GM21360 (cell line): ENCODE measurements around the gene CDKAL1.
A peak's percentile ranks its signal among the peaks of the same experiment; 100 is the strongest.
"Not testable (repeated sequence)": the region's sequence is repeated elsewhere in the genome, so short reads cannot be mapped to it uniquely, and the experiment has no call there.

ENCODE experiments used
- ATAC-seq: cut with Tn5 transposase; IDR thresholded peaks from one replicate; pipeline ENCODE4 v1.9.1; 2021; ENCODE audit warnings: mild to moderate bottlenecking, moderate library complexity; ENCODE audit not compliant: unreplicated experiment

Gene CDKAL1

DNA sequence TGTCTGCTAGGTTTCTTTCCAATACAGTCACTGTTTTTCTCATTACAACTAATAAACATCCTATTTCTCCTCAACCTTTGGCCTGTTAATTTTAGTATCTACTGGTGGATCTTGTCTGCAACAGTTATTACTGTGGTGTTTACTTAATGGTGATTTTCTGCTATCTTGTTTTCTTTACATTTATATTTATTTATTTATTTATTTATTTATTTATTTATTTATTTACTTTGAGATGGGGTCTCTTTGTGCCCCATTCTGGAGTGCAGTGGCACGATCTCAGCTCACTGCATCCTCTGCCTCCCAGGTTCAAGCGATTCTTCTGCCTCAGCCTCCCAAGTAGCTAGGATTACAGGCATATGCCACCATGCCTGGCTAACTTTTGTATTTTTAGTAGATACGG lies 15.1 kb downstream of the CDKAL1 start:
- ATAC-seq: not testable (repeated sequence)

DNA sequence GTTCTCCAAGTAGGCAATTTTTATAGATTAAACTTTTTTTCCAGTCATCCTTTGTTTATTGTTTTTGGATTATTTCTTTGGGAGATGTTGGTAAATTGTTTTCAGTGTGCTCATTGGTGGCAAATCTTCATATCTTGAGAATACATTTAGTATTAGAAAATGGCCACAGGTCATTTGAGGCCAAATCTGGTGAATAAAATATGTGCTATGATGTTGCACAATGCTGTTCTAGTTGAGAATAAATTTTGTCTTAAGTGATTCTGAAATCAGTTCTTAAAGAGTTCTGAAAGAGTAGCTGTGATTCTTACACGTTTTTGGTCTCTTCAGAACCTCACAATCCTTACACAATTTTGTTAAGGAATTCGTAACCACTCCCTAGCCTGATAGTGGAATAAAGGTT lies 20.1 kb downstream of the CDKAL1 start:
- no peak for ATAC-seq

GRCh38 chr6:20554817-20555216 lies 20.6 kb downstream of the CDKAL1 start:
- no peak for ATAC-seq

GRCh38 chr6:20559924-20560551 lies 25.8 kb downstream of the CDKAL1 start:
- ATAC-seq: no peak

DNA sequence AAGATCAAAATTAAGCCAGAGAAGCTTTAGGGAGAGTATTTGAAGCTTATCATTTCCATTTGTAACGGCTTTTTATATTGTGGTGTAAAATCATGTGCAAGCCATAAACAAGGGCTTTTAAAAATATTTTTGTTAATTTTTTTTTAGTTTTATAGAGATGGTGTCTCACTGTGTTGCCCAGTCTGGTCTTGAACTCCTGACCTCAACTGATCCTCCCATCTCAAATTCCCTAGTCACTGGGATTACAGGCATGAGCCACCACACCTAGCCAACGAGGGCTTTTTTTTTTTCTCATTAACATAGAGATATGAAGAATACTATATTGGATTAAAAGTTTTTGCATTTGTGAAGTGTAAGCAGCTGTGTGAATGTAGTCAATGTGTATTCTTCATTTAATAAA lies 29.1 kb downstream of the CDKAL1 start:
- no peak for ATAC-seq

GRCh38 chr6:20564269-20564668 lies 30.0 kb downstream of the CDKAL1 start:
- no peak for ATAC-seq

GRCh38 chr6:20564777-20565176 lies 30.5 kb downstream of the CDKAL1 start:
- ATAC-seq: peak; percentile 63

GRCh38 chr6:20565342-20565741 lies 31.1 kb downstream of the CDKAL1 start:
- no peak for ATAC-seq

GRCh38 chr6:20566109-20566508 lies 31.9 kb downstream of the CDKAL1 start:
- ATAC-seq: no peak

- no peak for ATAC-seq
Observed at GRCh38 chr6:20569000-20569610, 34.8 kb downstream of the CDKAL1 start.

DNA sequence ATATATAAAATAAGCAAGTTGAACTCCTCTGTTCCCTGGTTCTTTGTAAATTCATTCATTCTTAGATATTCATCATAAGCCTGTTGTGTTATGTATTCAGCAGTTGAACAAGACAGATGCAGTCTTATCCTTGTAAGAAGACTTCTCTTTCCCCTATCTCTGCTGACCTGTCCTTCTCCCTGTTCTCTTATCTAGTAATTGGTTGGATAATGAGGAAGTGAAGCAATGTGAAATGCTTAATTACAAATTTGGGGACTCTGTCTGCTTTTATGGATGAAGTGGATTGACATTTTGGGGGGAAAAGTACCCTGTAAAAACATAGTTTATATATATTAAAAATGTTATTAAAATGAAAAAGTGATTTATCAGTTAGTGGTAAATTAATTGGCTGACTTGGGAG lies 37.0 kb downstream of the CDKAL1 start:
- ATAC-seq: no peak

- no peak for ATAC-seq
Observed at GRCh38 chr6:20572288-20572687, 38.0 kb downstream of the CDKAL1 start.

DNA sequence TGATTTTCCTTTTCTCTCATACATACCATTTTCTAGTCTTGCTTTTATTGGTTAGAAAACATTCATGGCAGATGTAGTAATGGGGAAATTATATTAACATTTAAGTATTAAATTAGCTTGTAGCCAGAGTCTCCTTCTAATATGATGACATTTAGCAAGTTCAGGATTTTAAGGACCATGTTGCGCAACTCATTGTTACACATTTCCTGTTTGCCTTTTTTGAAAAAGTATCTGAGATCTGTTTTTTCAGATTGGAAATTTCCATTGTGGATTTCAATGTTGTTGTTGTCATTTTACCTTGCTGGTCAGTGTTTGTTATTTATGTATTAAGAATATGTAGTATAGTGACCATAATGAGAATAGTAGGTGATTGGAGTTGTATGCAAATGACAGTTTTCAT lies 38.7 kb downstream of the CDKAL1 start:
- no peak for ATAC-seq

- no peak for ATAC-seq
Observed at GRCh38 chr6:20574355-20574754, 40.1 kb downstream of the CDKAL1 start.

DNA sequence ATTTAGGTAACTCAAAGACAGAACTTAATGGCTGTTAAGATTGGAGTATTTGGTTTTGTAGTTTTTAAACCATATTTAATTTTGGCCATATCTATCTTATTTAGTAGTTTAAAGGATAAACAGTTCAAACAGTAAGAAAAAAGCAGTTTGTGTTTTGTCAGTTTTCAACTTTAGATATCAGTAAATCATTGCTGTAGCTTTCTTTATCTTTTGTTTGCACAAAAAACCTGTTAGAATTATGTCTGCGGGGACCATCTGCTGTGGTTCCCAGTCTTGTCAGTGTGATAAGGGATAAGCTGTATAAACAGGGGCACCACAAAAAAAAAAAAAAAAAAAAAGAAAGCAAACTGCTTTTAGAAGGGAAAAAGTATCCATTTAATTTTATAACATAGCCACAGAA lies 40.9 kb downstream of the CDKAL1 start:
- no peak for ATAC-seq

DNA sequence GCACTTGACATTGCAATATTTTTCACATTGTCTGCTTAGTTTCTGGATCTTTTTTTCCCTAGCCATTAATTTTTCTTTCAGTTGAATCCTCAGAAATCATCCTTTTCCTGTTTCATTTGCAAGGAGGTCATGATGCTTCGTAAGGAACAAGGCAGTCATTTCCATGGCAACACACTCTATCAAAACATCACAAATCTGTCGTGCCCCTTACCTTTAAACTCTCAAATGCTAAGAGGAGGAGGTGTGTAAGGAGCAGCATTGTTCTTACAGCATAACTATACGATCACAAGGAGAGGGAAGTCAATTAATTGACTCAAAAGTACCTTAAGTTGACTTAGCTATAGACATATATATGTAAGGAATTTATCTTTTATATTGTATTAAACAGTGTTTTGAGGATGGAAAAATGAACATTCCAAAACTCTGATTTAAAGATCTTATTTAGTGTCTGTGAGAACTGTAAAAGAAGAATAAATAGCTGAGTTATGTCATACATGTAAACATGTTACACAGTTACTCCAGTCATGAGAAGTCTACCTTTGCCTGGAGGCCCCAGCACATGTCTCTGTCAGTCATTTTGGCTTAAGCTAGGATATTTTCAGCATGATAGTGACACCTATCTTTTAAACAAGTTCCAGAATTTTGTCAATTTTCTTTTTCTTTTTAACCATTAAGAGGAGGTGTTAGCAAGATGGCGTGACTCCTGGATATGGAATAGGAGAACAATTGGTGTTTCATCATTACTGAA lies 41.6 kb downstream of the CDKAL1 start:
- no peak for ATAC-seq

DNA sequence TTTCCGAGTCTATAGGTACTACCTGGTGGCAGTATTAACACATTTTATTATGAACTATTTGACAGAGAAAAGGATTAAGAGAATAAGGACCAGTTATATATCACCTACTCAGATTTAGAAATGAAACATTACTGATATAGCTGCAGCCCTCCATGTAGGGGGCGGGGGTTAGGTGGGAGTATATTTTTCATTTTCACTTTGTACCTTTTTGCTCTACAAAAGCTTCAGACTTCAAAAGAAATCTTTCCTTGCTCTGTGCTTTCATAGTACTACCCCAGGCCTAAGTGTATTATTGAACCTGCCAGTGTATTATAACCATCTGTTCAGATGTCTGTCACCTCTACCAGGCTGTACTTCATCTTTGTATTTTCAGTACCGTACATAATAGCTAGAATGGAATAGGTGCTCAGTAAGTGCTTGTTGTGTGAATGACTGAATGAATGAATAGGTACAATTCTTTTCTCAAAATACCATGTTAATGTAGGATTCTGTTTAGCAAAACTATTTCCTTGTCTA lies 43.0 kb downstream of the CDKAL1 start:
- ATAC-seq: no peak

GRCh38 chr6:20581070-20581469 lies 46.8 kb downstream of the CDKAL1 start:
- ATAC-seq: no peak

GRCh38 chr6:20582586-20583443 lies 48.6 kb downstream of the CDKAL1 start:
- no peak for ATAC-seq

- ATAC-seq: no peak
Observed at GRCh38 chr6:20583444-20583800, 49.2 kb downstream of the CDKAL1 start.

- ATAC-seq: no peak
Observed at GRCh38 chr6:20584100-20584731, 50.0 kb downstream of the CDKAL1 start.
